Measurements from ENCODE around the gene CCBE1.

- TF ChIP-seq CTCF (IDR thresholded peaks at IDR 0.05; ENCODE audit: insufficient read depth, low read length) = peak; percentile 76
- no peak for TF ChIP-seq REST (IDR thresholded peaks at IDR 0.05; ENCODE audit: insufficient replicate concordance, low read depth)
- TF ChIP-seq POLR2AphosphoS5 (IDR thresholded peaks at IDR 0.05; ENCODE audit: low read depth) = no peak
- no peak for TF ChIP-seq GABPA (IDR thresholded peaks at IDR 0.05; ENCODE audit: low read depth)
- TF ChIP-seq SPI1 (IDR thresholded peaks at IDR 0.05; ENCODE audit: borderline replicate concordance, low read depth) = no peak
Measured at GRCh38 chr18:59631583-59632181, 65.5 kb downstream of the CCBE1 start.

Measured in HL-60 (cell line).